Measurements from ENCODE around the gene GABPB2. TPM values are rescaled to one million over a fixed set of nuclear protein-coding genes. Genes with fewer than 3 reads are reported as not detected.

The GABPB2 gene
- 10 to 100 TPM in 4 of 6 donors, 1 to 10 TPM in 2; 6.8 to 32.5 (median 13.0) TPM for total RNA-seq

DNA sequence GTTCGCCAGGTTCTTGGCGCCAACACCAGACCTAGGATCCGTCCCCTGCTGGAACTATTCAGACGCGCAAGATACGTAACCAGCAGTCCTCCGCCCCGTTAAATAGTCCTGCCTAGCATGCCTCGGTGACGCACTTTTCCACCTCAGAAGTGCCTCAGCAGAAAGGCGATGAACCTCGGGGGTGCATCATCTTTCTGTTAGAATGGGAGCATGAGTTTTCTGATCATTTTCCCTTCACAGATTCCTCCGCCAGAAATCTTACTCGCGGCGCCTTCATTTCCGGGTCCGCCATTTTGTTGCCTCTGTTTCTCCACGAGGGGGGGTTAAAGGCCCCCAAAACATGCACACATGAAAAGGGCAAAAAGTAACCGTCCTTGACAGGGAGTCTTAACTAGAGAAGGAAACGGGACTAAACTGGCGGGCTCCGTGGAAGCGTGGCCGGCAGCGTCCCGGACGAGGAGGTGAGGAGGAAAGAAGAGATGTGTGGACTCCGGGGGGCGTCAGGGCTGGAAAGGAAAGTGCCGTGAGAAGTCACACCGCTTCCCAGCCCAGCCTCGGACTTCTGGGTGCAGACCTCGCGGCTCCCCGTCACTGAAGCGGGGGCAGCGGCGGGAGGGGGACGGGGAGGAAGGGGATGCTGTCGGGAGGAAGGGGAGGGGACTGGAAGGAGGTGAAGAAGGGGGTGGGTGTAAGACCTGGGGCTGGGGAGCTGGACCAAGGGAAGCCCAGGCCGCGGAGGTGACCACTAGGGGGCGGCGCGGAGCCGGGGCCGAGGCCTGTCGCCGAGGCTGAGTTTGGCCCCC lies at the start of gene GABPB2:
TSS of gene GABPB2 (plus strand) at position 288 of the 803 bp plus-strand sequence. CDS start 17,429 bp downstream, outside the sequence.
- H3K4me1 ChIP-seq, result peaks cover 9 to 25% (median 15%) of the 10 kb centered on the region in 4 donors
- peak within 1 kb of the TSS; percentile 54 to 96 (median 84) for H3K4me3 ChIP-seq
- WGBS, 2 donors, result 0 to 1% methylated on average over 47 to 49 of the region's 50 CpGs
- peak within 1 kb of the TSS; percentile 96 to 99 (median 98) for H3K27ac ChIP-seq
- H3K9me3 ChIP-seq, result no peaks in the 10 kb centered on the region
- peak; percentile 96 to 99 for ATAC-seq (ENCODE audit: low FRiP score in 2 of 2)
- TF ChIP-seq POLR2A (IDR thresholded peaks at IDR 0.05) (peak in 3 of 4 donors; percentile 47 to 73 (median 63)), CTCF (IDR thresholded peaks at IDR 0.05) (peak; percentile 69 to 95 (median 84)), POLR2AphosphoS5 (IDR thresholded peaks at IDR 0.05) (peak; percentile 83 to 89), EP300 (IDR thresholded peaks at IDR 0.05) (no peak)
- H3K27me3 ChIP-seq, result no peaks in the 10 kb centered on the region
- peak; percentile 95 to 98 for DNase-seq
- H3K36me3 ChIP-seq, result no peaks in the 10 kb centered on the region

- Histone ChIP-seq H3K36me3 (peaks cover 11 to 42% (median 24%) of the 10 kb centered on the region in 4 donors), H3K4me1 (peaks cover 0 to 3% (median 0%) of the 10 kb centered on the region in 4 donors), H3K4me3 (no peak overlapping the region), H3K9me3 (no peaks in the 10 kb centered on the region), H3K27me3 (no peaks in the 10 kb centered on the region), H3K27ac (peak overlapping the region in 1 of 4 donors; percentile 14)
- DNase-seq (peak in 1 of 2 donors; percentile 87), ATAC-seq (ENCODE audit: low FRiP score in 2 of 2) (peak; percentile 90 to 93)
- 22% methylated on average over 5 to 6 of the region's 6 CpGs for WGBS, 2 donors
- TF ChIP-seq POLR2AphosphoS5 (IDR thresholded peaks at IDR 0.05) (no peak), CTCF (IDR thresholded peaks at IDR 0.05) (peak; percentile 63 to 80 (median 72))
Observed at GRCh38 chr1:151024540-151025146, 45.9 kb upstream of the GABPB2 start.

GRCh38 chr1:151026460-151026859 lies 44.1 kb upstream of the GABPB2 start:
- no peak overlapping the region for H3K4me3 ChIP-seq
- H3K27me3 ChIP-seq, result no peaks in the 10 kb centered on the region
- TF ChIP-seq POLR2AphosphoS5 (IDR thresholded peaks at IDR 0.05) (no peak), POLR2A (IDR thresholded peaks at IDR 0.05) (no peak), CTCF (IDR thresholded peaks at IDR 0.05) (no peak), EP300 (IDR thresholded peaks at IDR 0.05) (no peak)
- H3K4me1 ChIP-seq, result peaks cover 0 to 3% (median 0%) of the 10 kb centered on the region in 4 donors
- peaks cover 11 to 60% (median 32%) of the 10 kb centered on the region in 4 donors for H3K36me3 ChIP-seq
- H3K9me3 ChIP-seq, result no peaks in the 10 kb centered on the region
- no peak for ATAC-seq (ENCODE audit: low FRiP score in 2 of 2)
- DNase-seq, result no peak
- H3K27ac ChIP-seq, result no peak overlapping the region

DNA sequence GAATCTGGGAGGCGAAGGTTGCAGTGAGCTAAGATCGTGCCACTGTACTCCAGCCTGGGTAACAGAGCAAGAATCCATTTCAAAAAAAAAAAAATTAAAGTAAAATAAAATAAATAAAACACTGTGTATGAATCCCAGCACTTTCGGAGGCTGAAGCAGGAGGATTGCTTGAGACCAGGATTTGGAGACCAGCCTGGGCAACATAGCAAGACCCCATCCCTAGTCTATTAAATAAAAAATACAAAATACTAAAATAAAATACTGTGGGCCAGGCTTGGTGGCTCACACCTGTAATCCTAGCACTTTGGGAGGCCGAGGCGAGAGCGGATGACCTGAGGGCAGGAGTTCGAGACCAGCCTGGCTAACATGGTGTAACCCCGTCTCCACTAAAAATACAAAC lies 38.4 kb upstream of the GABPB2 start:
- 91 to 96% methylated on average over 8 of the region's 8 CpGs for WGBS, 2 donors
- no peak for ATAC-seq (ENCODE audit: low FRiP score in 2 of 2)
- no peaks in the 10 kb centered on the region for H3K9me3 ChIP-seq

More for the DNA sequence above, 38.4 kb upstream of the GABPB2 start:
- TF ChIP-seq CTCF (IDR thresholded peaks at IDR 0.05) (no peak), EP300 (IDR thresholded peaks at IDR 0.05) (no peak), POLR2AphosphoS5 (IDR thresholded peaks at IDR 0.05) (no peak), POLR2A (IDR thresholded peaks at IDR 0.05) (no peak)
- H3K27ac ChIP-seq, result no peak overlapping the region
- H3K4me1 ChIP-seq, result peaks cover 0 to 4% (median 0%) of the 10 kb centered on the region in 4 donors
- H3K4me3 ChIP-seq, result no peak overlapping the region
- peaks cover 3 to 73% (median 39%) of the 10 kb centered on the region in 4 donors for H3K36me3 ChIP-seq
- no peak for DNase-seq
- no peaks in the 10 kb centered on the region for H3K27me3 ChIP-seq

Data from upper lobe of left lung (tissue), 6 donors.